ENCODE measurements around the gene LCLAT1. TPM values are rescaled to one million over a fixed set of nuclear protein-coding genes. Genes with fewer than 3 reads are reported as not detected.

The LCLAT1 gene
- total and polyA plus RNA-seq, 2 donors (not counting 1 experiment from before 2014, with no cell fraction given) = 5.1 to 21.9 TPM

DNA sequence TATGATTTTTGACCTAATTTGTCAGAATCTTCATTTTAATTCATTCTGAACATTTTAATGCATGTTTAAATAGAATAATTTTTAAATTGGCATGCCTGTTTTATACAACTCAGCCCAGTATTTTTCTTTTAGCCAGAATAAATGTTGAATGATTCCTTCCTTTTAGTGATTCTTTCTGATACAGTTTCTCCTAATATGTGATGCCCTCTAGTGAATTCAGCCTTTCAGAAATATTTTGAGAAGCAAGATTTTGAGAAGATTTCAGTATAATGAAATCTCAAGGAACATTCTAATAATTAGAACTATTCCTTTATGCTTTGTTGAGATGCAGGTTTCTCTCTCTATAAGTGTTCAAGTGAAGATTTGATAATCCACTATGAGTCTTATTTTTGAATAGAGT lies 28.5 kb downstream of the LCLAT1 start:
- TF ChIP-seq EZH2 (IDR thresholded peaks at IDR 0.05; ENCODE audit: borderline replicate concordance, insufficient read depth, low read depth, low read length, poor library complexity, severe bottlenecking) = no peak
- TF ChIP-seq, protein P1, sequence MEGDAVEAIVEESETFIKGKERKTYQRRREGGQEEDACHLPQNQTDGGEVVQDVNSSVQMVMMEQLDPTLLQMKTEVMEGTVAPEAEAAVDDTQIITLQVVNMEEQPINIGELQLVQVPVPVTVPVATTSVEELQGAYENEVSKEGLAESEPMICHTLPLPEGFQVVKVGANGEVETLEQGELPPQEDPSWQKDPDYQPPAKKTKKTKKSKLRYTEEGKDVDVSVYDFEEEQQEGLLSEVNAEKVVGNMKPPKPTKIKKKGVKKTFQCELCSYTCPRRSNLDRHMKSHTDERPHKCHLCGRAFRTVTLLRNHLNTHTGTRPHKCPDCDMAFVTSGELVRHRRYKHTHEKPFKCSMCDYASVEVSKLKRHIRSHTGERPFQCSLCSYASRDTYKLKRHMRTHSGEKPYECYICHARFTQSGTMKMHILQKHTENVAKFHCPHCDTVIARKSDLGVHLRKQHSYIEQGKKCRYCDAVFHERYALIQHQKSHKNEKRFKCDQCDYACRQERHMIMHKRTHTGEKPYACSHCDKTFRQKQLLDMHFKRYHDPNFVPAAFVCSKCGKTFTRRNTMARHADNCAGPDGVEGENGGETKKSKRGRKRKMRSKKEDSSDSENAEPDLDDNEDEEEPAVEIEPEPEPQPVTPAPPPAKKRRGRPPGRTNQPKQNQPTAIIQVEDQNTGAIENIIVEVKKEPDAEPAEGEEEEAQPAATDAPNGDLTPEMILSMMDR (IDR thresholded peaks at IDR 0.05) = no peak
- peaks cover 81% of the 10 kb centered on the region for H3K79me2 ChIP-seq (ENCODE audit: control insufficient read depth, insufficient read depth, low read length)
- no peak overlapping the region for H3K4me3 Mint-ChIP-seq
- H3K27me3 Mint-ChIP-seq = no peaks in the 10 kb centered on the region
- no peak overlapping the region for H3K27ac ChIP-seq (ENCODE audit: low read length in 2 of 2)
- H3K27me3 ChIP-seq (replicated peaks in 1 of 4; ENCODE audit: control extremely low read depth in 1 of 4, control insufficient read depth in 3 of 4, insufficient read depth in 4 of 4, low read length in 3 of 4) = no peaks in the 10 kb centered on the region
- no peak overlapping the region for H3K4me2 ChIP-seq (replicated peaks; ENCODE audit: low read depth, low read length, poor library complexity, severe bottlenecking)
- H3K27ac Mint-ChIP-seq = no peak overlapping the region
- intact Hi-C loops (cut with micrococcal nuclease) = loop anchor here (1.0 to 10.0 kb wide), 3 partner anchors 229 to 310 kb away; no protein-coding TSS in a partner anchor
- H3K9me3 ChIP-seq (ENCODE audit: control extremely low read depth in 1 of 3, control insufficient read depth in 2 of 3, insufficient read depth in 1 of 3, low read length in 2 of 3) = no peaks in the 10 kb centered on the region
- POLR2A ChIA-PET = no interaction called here
- peaks cover 0 to 4% of the 10 kb centered on the region in 2 experiments for H3K36me3 ChIP-seq (replicated peaks in 1 of 2; ENCODE audit: control extremely low read depth in 1 of 2, control insufficient read depth in 1 of 2, extremely low read depth in 1 of 2, insufficient read depth in 2 of 2, low read length in 1 of 2)
- DNase-seq (no peak), ATAC-seq (ENCODE audit: low read depth) (no peak)
- H3K4me1 Mint-ChIP-seq = peaks cover 38% of the 10 kb centered on the region
- CTCF ChIA-PET = interaction anchor here (0.7 to 4.1 kb wide), 30 partner anchors 13 to 362 kb away, joined by 3 to 77 read pairs (median 4); partner anchors contain the start of gene LBH
- peaks cover 8 to 17% of the 10 kb centered on the region in 2 donors for H3K4me1 ChIP-seq (ENCODE audit: control insufficient read depth in 2 of 2, insufficient read depth in 2 of 2, low read length in 2 of 2)
- no peaks in the 10 kb centered on the region for H3K9me3 Mint-ChIP-seq (ENCODE audit: insufficient read depth)
- H3K9ac ChIP-seq (ENCODE audit: low read length) = no peak overlapping the region
- no peaks in the 10 kb centered on the region for H4K20me1 ChIP-seq (ENCODE audit: control insufficient read depth, insufficient read depth, low read length, poor library complexity, severe bottlenecking)
- H2AFZ ChIP-seq (ENCODE audit: insufficient read depth, low read depth, low read length, poor library complexity, severe bottlenecking) = no peak overlapping the region
- no peak overlapping the region for H3K4me3 ChIP-seq (ENCODE audit: control extremely low read depth in 1 of 5, extremely low read depth in 1 of 5, insufficient read depth in 1 of 5, low read depth in 2 of 5, low read length in 4 of 5)

DNA sequence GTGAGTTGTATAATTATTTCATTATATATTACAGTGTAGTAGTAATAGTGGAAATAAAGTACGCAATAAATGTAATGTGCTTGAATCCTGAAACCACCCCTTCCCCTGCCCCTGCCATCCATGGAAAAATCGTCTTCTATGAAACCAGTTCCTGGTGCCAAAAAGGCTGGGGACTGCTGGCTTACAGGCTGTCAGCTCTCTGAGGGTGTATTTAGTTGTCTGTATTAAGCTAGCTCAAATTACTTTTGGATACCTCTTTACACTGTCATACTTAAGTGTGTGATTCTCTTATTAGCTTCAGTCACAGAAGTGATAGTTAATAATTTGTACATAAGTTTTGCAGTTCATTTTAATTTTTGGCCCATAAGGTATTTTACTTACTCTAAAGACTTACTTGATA lies 29.6 kb downstream of the LCLAT1 start:
- Histone ChIP-seq H3K9me3 (ENCODE audit: control extremely low read depth in 1 of 3, control insufficient read depth in 2 of 3, insufficient read depth in 1 of 3, low read length in 2 of 3) (no peaks in the 10 kb centered on the region), H3K27ac (ENCODE audit: low read length in 2 of 2) (no peak overlapping the region), H2AFZ (ENCODE audit: insufficient read depth, low read depth, low read length, poor library complexity, severe bottlenecking) (no peak overlapping the region), H3K79me2 (ENCODE audit: control insufficient read depth, insufficient read depth, low read length) (peaks cover 71% of the 10 kb centered on the region), H3K27me3 (replicated peaks in 1 of 4; ENCODE audit: control extremely low read depth in 1 of 4, control insufficient read depth in 3 of 4, insufficient read depth in 4 of 4, low read length in 3 of 4) (no peaks in the 10 kb centered on the region), H3K4me1 (ENCODE audit: control insufficient read depth in 2 of 2, insufficient read depth in 2 of 2, low read length in 2 of 2) (peaks cover 8 to 21% of the 10 kb centered on the region in 2 donors), H3K4me2 (replicated peaks; ENCODE audit: low read depth, low read length, poor library complexity, severe bottlenecking) (no peak overlapping the region), H3K36me3 (replicated peaks in 1 of 2; ENCODE audit: control extremely low read depth in 1 of 2, control insufficient read depth in 1 of 2, extremely low read depth in 1 of 2, insufficient read depth in 2 of 2, low read length in 1 of 2) (peaks cover 0 to 4% of the 10 kb centered on the region in 2 experiments), H3K9ac (ENCODE audit: low read length) (no peak overlapping the region), H3K4me3 (ENCODE audit: control extremely low read depth in 1 of 5, extremely low read depth in 1 of 5, insufficient read depth in 1 of 5, low read depth in 2 of 5, low read length in 4 of 5) (no peak overlapping the region), H4K20me1 (ENCODE audit: control insufficient read depth, insufficient read depth, low read length, poor library complexity, severe bottlenecking) (no peaks in the 10 kb centered on the region)
- no peak for TF ChIP-seq EZH2 (IDR thresholded peaks at IDR 0.05; ENCODE audit: borderline replicate concordance, insufficient read depth, low read depth, low read length, poor library complexity, severe bottlenecking)
- TF ChIP-seq, protein P1 (IDR thresholded peaks at IDR 0.05) = no peak
- H3K4me3 Mint-ChIP-seq = no peak overlapping the region
- ATAC-seq (ENCODE audit: low read depth) (no peak), DNase-seq (no peak)
- CTCF ChIA-PET = interaction anchor here (0.6 to 4.1 kb wide), 16 partner anchors 28 to 310 kb away, joined by 3 to 77 read pairs (median 6); partner anchors contain the start of gene LBH
- H3K27me3 Mint-ChIP-seq = no peaks in the 10 kb centered on the region
- no peak overlapping the region for H3K27ac Mint-ChIP-seq
- H3K9me3 Mint-ChIP-seq (ENCODE audit: insufficient read depth) = no peaks in the 10 kb centered on the region
- H3K4me1 Mint-ChIP-seq = peaks cover 43% of the 10 kb centered on the region
- POLR2A ChIA-PET = interaction anchor here (1.0 kb wide), 1 partner anchor 237 kb away, joined by 3 read pairs; no protein-coding TSS in a partner anchor
- intact Hi-C loops (cut with micrococcal nuclease) = loop anchor here (10.0 kb wide), 1 partner anchor 228 kb away; no protein-coding TSS in a partner anchor
- WGBS (ENCODE audit: insufficient coverage) = no CpG with 5 or more reads among the region's 2 CpGs

Data from B cell (primary cell).